SK-N-SH (cell line): ENCODE data around the gene AGAP1. TPM values are rescaled to one million over a fixed set of nuclear protein-coding genes. Genes with fewer than 3 reads are reported as not detected.

Source experiments
- CTCF ChIA-PET: fragments of 300-600, 350-600 bp; formaldehyde crosslinking; extraction: SDS; loops from one replicate; lab custom pipeline; 2021; lab: Yijun Ruan, JAX
- POLR2A ChIA-PET: fragments of 350-600 bp; sonication (Branson Sonifier 250); formaldehyde crosslinking; extraction: SDS; loops from one replicate; lab custom pipeline; 2020; ENCODE audit warnings: antibody characterized with exemption, inconsistent platforms; lab: Yijun Ruan, JAX
- DNase-seq: peaks from one replicate; pipeline ENCODE4 v3.0.0; 2012
- H2AFZ ChIP-seq: fragments of 200-600 bp; sonication (generic); 2 replicates; pipeline ENCODE4 v1.8.1; 2016; ENCODE audit warnings: antibody characterized with exemption, mild to moderate bottlenecking, low read depth
- H3F3A ChIP-seq: fragments of 200-600 bp; sonication (generic); replicated peaks from 2 replicates; pipeline ENCODE3; 2016; ENCODE audit warnings: antibody characterized with exemption, mild to moderate bottlenecking; ENCODE audit not compliant: insufficient read depth
- H3K27ac ChIP-seq, 2 experiments: fragments of 200-500 bp in 1 of 2; fragments of 200-600 bp in 1 of 2; sonication (Bioruptor generic) in 1 of 2; sonication (generic), shearing (Covaris generic) in 1 of 2; 2 replicates each; pipeline versions ENCODE4 v1.5.1 to v1.6.1; 2014 to 2016; ENCODE audit warnings: low read depth in 2 of 2, inconsistent platforms in 1 of 2, low read length in 1 of 2, mild to moderate bottlenecking in 1 of 2, mixed read lengths in 1 of 2
- H3K27me3 ChIP-seq: fragments of 200-600 bp; sonication (generic), shearing (Covaris generic); 2 replicates; pipeline ENCODE4 v1.6.1; 2016; ENCODE audit warnings: mixed run types; ENCODE audit not compliant: insufficient read depth
- H3K36me3 ChIP-seq, 2 experiments: fragments of 200-500 bp in 1 of 2; fragments of 200-600 bp in 1 of 2; sonication (Bioruptor generic) in 1 of 2; sonication (generic) in 1 of 2; replicated peaks in 1 of 2; 2 replicates each; pipeline versions ENCODE3 to v1.5.1; 2014 to 2016; ENCODE audit warnings: low read length in 1 of 2, mild to moderate bottlenecking in 1 of 2; ENCODE audit not compliant: insufficient read depth in 2 of 2, control insufficient read depth in 1 of 2
- H3K4me1 ChIP-seq, 2 experiments: fragments of 200-500 bp in 1 of 2; fragments of 200-600 bp in 1 of 2; sonication (Bioruptor generic) in 1 of 2; sonication (generic), shearing (Covaris generic) in 1 of 2; 2 replicates each; pipeline versions ENCODE4 v1.5.1 to v1.6.1; 2014 to 2016; ENCODE audit warnings: low read depth in 1 of 2, low read length in 1 of 2, mixed run types in 1 of 2; ENCODE audit not compliant: insufficient read depth in 2 of 2, control insufficient read depth in 1 of 2
- H3K4me2 ChIP-seq: fragments of 200-600 bp; sonication (generic), shearing (Covaris generic); 2 replicates; pipeline ENCODE4 v1.6.1; 2017; ENCODE audit warnings: mixed run types
- H3K4me3 ChIP-seq, 2 experiments: fragments of 200-500 bp in 1 of 2; fragments of 200-600 bp in 1 of 2; sonication (Bioruptor generic) in 1 of 2; sonication (generic), shearing (Covaris generic) in 1 of 2; 2 replicates each; pipeline versions ENCODE4 v1.5.1 to v1.8.1; 2014 to 2016; ENCODE audit warnings: low read depth in 2 of 2, inconsistent platforms in 1 of 2, low read length in 1 of 2, mild to moderate bottlenecking in 1 of 2, mixed read lengths in 1 of 2, moderate library complexity in 1 of 2
- H3K79me2 ChIP-seq: fragments of 200-600 bp; sonication (generic); 2 replicates; pipeline ENCODE4 v1.8.1; 2017; ENCODE audit warnings: mild to moderate bottlenecking; ENCODE audit not compliant: insufficient read depth
- H3K9ac ChIP-seq: fragments of 200-600 bp; sonication (generic); 2 replicates; pipeline ENCODE4 v1.6.1; 2017; ENCODE audit warnings: mixed run types
- H3K9me2 ChIP-seq: fragments of 200-600 bp; sonication (generic); 2 replicates; pipeline ENCODE4 v1.6.1; 2017; ENCODE audit warnings: mixed run types
- H3K9me3 ChIP-seq: fragments of 200-600 bp; sonication (generic); 2 replicates; pipeline ENCODE4 v1.6.1; 2017; ENCODE audit warnings: mixed run types, mild to moderate bottlenecking, moderate library complexity
- H4K20me1 ChIP-seq: fragments of 200-600 bp; sonication (generic); 2 replicates; pipeline ENCODE4 v1.6.1; 2017; ENCODE audit warnings: mild to moderate bottlenecking, mixed run types; ENCODE audit not compliant: insufficient read depth
- ELF1 ChIP-seq: IDR thresholded peaks from 2 replicates; pipeline ENCODE4 v1.4.0; 2012
- EP300 ChIP-seq, 2 experiments: IDR thresholded peaks; 2 replicates each; pipeline versions ENCODE4 v1.4.0 to v1.6.1; 2012; ENCODE audit warnings: borderline replicate concordance in 1 of 2, low read depth in 1 of 2, low read length in 1 of 2
- EZH2phosphoT487 ChIP-seq: fragments of 200-600 bp; sonication (generic); IDR thresholded peaks from 2 replicates; pipeline ENCODE4 v1.6.1; 2017; ENCODE audit warnings: low read depth, mixed run types, mild to moderate bottlenecking, antibody characterized with exemption, moderate library complexity, borderline replicate concordance
- FOXM1 ChIP-seq: IDR thresholded peaks from 2 replicates; pipeline ENCODE4 v1.4.0; 2012; ENCODE audit warnings: low read depth, mild to moderate bottlenecking
- GABPA ChIP-seq: IDR thresholded peaks from 2 replicates; pipeline ENCODE4 v1.4.0; 2012; ENCODE audit warnings: low read depth, mild to moderate bottlenecking
- MEF2A ChIP-seq: IDR thresholded peaks from 2 replicates; pipeline ENCODE4 v1.4.0; 2012; ENCODE audit warnings: low read depth, borderline replicate concordance
- NFIC ChIP-seq: IDR thresholded peaks from 2 replicates; pipeline ENCODE4 v1.4.0; 2012; ENCODE audit warnings: borderline replicate concordance
- POLR2AphosphoS5 ChIP-seq: IDR thresholded peaks from 2 replicates; pipeline ENCODE4 v1.6.1; 2012; ENCODE audit warnings: low read depth, low read length
- SIN3A ChIP-seq: IDR thresholded peaks from 2 replicates; pipeline ENCODE4 v1.6.1; 2012; ENCODE audit warnings: low read depth, mild to moderate bottlenecking, low read length, moderate library complexity, borderline replicate concordance
- SMC3 ChIP-seq: IDR thresholded peaks from 2 replicates; pipeline ENCODE4 v1.6.1; 2012; ENCODE audit warnings: low read depth, low read length, improper control_type of control experiment
- TAF1 ChIP-seq: IDR thresholded peaks from 2 replicates; pipeline ENCODE4 v1.6.1; 2012; ENCODE audit warnings: low read depth, mild to moderate bottlenecking, low read length, moderate library complexity, borderline replicate concordance
- TEAD4 ChIP-seq: IDR thresholded peaks from 2 replicates; pipeline ENCODE4 v1.4.0; 2012; ENCODE audit warnings: mild to moderate bottlenecking, borderline replicate concordance; ENCODE audit not compliant: insufficient read depth
- WGBS: methylation state at CpG from one replicate; pipeline ENCODE4 v1.1.6; 2017; ENCODE audit warnings: low lambda C conversion rate; 5-methylcytosine and 5-hydroxymethylcytosine counted together
- polyA plus RNA-seq, 3 experiments: library from polyadenylated mRNA; depleted of rRNA; stranded (reverse); fragments of >200 nt; gene quantifications; 2 replicates each; pipeline ENCODE4 v1.2.3, GENCODE V29; 2012
- TF ChIP-seq, protein P1 (sequence below): IDR thresholded peaks from 2 replicates; pipeline ENCODE4; 2012
- TF ChIP-seq, protein P2 (sequence below): IDR thresholded peaks from 2 replicates; pipeline ENCODE4 v1.4.0; 2012; ENCODE audit warnings: low read depth, borderline replicate concordance
- TF ChIP-seq, protein P3 (sequence below): IDR thresholded peaks from 2 replicates; pipeline ENCODE4 v1.6.1; 2012; ENCODE audit warnings: mild to moderate bottlenecking, low read depth, low read length, moderate library complexity

The AGAP1 gene
- polyA plus RNA-seq, 1 of the 3 experiments (the other 2 are of a cell fraction) = 8.8 TPM

DNA sequence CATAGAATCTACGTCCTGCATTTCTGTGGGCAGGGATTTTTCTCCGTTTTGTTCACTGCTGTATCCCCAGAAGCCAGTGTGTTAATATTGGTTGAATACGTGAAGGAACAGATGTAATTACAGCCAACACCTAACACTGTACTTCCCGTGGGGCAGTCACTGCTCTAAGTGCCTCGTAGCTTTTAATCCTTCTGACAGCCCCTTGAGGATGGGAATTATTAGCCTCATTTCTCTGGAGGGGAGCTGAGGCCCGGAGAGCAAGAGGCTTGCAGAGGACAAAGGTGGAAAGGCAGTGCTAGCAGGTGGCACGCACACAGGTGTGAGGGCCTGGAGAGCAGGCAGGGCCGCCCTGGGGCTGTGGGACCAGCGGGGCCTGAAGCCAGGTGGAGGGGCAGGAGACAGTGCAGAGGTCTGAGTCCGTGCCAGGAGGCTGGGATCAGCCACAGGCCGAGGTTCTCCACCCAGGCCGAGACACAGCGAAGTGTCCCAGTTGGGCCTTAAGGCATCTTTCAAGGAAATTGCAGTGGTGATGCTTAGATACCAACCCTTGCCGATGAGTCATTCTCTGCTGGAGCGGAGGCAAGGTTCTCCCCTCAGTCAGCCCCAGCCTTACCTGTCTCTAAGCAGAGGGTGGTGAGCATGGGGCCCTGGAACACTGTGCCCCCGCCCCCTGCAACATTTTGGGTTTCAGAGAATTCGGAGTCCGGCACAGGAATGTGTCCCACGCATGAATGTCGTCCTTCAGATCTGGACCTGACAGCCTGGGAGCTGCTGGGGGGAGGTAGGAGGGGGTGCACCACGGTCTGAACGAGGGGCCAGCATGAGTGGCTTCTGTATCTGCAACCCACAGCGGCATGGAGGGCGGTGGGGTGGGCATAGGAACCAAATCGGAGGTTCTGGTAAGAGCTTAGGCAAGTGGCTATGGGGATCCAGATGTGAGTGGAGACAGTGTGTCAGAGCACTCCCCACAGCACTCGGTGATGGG is 551.7 kb downstream of the AGAP1 start (continued):
- TF ChIP-seq SIN3A = no peak
- TF ChIP-seq, protein P1, sequence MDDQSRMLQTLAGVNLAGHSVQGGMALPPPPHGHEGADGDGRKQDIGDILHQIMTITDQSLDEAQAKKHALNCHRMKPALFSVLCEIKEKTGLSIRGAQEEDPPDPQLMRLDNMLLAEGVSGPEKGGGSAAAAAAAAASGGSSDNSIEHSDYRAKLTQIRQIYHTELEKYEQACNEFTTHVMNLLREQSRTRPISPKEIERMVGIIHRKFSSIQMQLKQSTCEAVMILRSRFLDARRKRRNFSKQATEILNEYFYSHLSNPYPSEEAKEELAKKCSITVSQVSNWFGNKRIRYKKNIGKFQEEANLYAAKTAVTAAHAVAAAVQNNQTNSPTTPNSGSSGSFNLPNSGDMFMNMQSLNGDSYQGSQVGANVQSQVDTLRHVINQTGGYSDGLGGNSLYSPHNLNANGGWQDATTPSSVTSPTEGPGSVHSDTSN = no peak
- no peak for TF ChIP-seq EZH2phosphoT487
- TF ChIP-seq, protein P2, sequence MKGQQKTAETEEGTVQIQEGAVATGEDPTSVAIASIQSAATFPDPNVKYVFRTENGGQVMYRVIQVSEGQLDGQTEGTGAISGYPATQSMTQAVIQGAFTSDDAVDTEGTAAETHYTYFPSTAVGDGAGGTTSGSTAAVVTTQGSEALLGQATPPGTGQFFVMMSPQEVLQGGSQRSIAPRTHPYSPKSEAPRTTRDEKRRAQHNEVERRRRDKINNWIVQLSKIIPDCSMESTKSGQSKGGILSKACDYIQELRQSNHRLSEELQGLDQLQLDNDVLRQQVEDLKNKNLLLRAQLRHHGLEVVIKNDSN = no peak
- TF ChIP-seq, protein P3, sequence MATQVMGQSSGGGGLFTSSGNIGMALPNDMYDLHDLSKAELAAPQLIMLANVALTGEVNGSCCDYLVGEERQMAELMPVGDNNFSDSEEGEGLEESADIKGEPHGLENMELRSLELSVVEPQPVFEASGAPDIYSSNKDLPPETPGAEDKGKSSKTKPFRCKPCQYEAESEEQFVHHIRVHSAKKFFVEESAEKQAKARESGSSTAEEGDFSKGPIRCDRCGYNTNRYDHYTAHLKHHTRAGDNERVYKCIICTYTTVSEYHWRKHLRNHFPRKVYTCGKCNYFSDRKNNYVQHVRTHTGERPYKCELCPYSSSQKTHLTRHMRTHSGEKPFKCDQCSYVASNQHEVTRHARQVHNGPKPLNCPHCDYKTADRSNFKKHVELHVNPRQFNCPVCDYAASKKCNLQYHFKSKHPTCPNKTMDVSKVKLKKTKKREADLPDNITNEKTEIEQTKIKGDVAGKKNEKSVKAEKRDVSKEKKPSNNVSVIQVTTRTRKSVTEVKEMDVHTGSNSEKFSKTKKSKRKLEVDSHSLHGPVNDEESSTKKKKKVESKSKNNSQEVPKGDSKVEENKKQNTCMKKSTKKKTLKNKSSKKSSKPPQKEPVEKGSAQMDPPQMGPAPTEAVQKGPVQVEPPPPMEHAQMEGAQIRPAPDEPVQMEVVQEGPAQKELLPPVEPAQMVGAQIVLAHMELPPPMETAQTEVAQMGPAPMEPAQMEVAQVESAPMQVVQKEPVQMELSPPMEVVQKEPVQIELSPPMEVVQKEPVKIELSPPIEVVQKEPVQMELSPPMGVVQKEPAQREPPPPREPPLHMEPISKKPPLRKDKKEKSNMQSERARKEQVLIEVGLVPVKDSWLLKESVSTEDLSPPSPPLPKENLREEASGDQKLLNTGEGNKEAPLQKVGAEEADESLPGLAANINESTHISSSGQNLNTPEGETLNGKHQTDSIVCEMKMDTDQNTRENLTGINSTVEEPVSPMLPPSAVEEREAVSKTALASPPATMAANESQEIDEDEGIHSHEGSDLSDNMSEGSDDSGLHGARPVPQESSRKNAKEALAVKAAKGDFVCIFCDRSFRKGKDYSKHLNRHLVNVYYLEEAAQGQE = no peak
- no peak for TF ChIP-seq EP300 (IDR thresholded peaks at IDR 0.05; ENCODE audit: borderline replicate concordance in 1 of 2, low read depth in 1 of 2, low read length in 1 of 2)
- no peak for TF ChIP-seq SMC3
- no peak for TF ChIP-seq TAF1
- TF ChIP-seq MEF2A = no peak
- no peak for TF ChIP-seq FOXM1
- no peak for TF ChIP-seq NFIC

DNA sequence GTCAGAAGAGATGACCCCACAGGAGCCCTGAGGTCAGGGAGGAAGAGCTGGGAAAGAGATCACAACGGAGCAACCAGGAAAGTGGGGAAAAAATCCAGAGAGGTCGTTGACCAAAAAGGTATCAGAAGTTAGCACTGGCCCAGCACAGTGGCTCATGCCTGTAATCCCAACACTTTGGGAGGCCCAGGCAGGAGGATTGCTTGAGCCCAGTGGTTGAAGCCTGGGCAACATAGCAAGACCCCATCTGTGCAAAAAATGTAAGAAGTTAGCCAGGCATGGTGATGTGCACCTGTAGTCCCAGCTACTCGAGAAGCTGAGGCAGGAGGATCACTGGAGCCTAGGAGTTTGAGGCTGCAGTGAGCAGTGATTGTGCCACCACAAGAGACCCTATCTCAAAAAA is 552.9 kb downstream of the AGAP1 start:
- H3K4me2 ChIP-seq = no peak overlapping the region
- H3K27me3 ChIP-seq = no peaks in the 10 kb centered on the region
- no peak overlapping the region for H2AFZ ChIP-seq
- no peak for DNase-seq
- POLR2A ChIA-PET = no interaction called here
- no peak overlapping the region for H3K9ac ChIP-seq
- no peak overlapping the region for H3K27ac ChIP-seq
- peaks cover 0 to 9% of the 10 kb centered on the region in 2 experiments for H3K36me3 ChIP-seq
- CTCF ChIA-PET = no interaction called here
- 91% methylated on average over 2 of the region's 3 CpGs for WGBS
- H3K9me3 ChIP-seq = no peaks in the 10 kb centered on the region
- no peaks in the 10 kb centered on the region for H4K20me1 ChIP-seq
- H3K79me2 ChIP-seq = no peaks in the 10 kb centered on the region
- no peaks in the 10 kb centered on the region for H3F3A ChIP-seq
- TF ChIP-seq GABPA (no peak), ELF1 (no peak), POLR2AphosphoS5 (no peak), TEAD4 (no peak)
- H3K4me3 ChIP-seq = no peak overlapping the region
- H3K4me1 ChIP-seq = no peaks in the 10 kb centered on the region
- no peaks in the 10 kb centered on the region for H3K9me2 ChIP-seq
